NCI-H146 treated with DMSO at 0.1 percent for 48 hours (cell line): ENCODE measurements around the gene LIN54.
"Not testable (repeated sequence)": the region's sequence is repeated elsewhere in the genome, so short reads cannot be mapped to it uniquely, and the experiment has no call there.

ENCODE experiments used
- DNase-seq: peaks from one replicate; lab custom pipeline; 2025; ENCODE audit not compliant: unreplicated experiment; lab: John Stamatoyannopoulos, UW

LIN54 gene

GRCh38 chr4:83010522-83011318 is at the start of gene LIN54:
Gene LIN54 (minus strand): TSS chr4:83010823. CDS start chr4:82984844, 25,979 bp downstream.
- DNase-seq, result no peak

GRCh38 chr4:83054928-83055327 is 44.3 kb upstream of the LIN54 start:
- DNase-seq, result no peak

- DNase-seq, result not testable (repeated sequence)
Measured at GRCh38 chr4:83048781-83049180, 38.2 kb upstream of the LIN54 start.

GRCh38 chr4:83046693-83047473 is 36.3 kb upstream of the LIN54 start:
- DNase-seq, result no peak

- no peak for DNase-seq
Measured at GRCh38 chr4:83043801-83044407, 33.3 kb upstream of the LIN54 start.

GRCh38 chr4:83043157-83043556 is 32.5 kb upstream of the LIN54 start:
- not testable (repeated sequence) for DNase-seq

GRCh38 chr4:83040269-83040668 is 29.6 kb upstream of the LIN54 start:
- DNase-seq, result no peak

GRCh38 chr4:83036991-83037665 is 26.5 kb upstream of the LIN54 start:
- no peak for DNase-seq

GRCh38 chr4:83034630-83035494 is 24.2 kb upstream of the LIN54 start, which contains the start of gene COPS4:
Gene COPS4 (plus strand): TSS chr4:83035183. CDS start chr4:83035225, 42 bp downstream.
- peak; percentile 77 for DNase-seq

GRCh38 chr4:83029688-83030087 is 19.1 kb upstream of the LIN54 start:
- DNase-seq, result no peak

- DNase-seq, result no peak
Measured at GRCh38 chr4:83028976-83029375, 18.4 kb upstream of the LIN54 start.

GRCh38 chr4:83025563-83025962 is 14.9 kb upstream of the LIN54 start:
- no peak for DNase-seq

GRCh38 chr4:83024233-83024632 is 13.6 kb upstream of the LIN54 start:
- DNase-seq, result no peak

- DNase-seq, result not testable (repeated sequence)
Measured at GRCh38 chr4:83023599-83023998, 13.0 kb upstream of the LIN54 start.

- no peak for DNase-seq
Measured at GRCh38 chr4:83022724-83023450, 12.3 kb upstream of the LIN54 start.

- no peak for DNase-seq
Measured at GRCh38 chr4:83019794-83020494, 9.3 kb upstream of the LIN54 start.

- no peak for DNase-seq
Measured at GRCh38 chr4:83013902-83014301, 3.3 kb upstream of the LIN54 start.

- DNase-seq, result no peak
Measured at GRCh38 chr4:83013420-83013867, 2.8 kb upstream of the LIN54 start.
